NCI-H1694 (cell line): ENCODE measurements around the gene SPOUT1.

Experiments used
- DNase-seq: peaks from one replicate; lab custom pipeline; 2025; lab: John Stamatoyannopoulos, UW

Gene SPOUT1

GRCh38 chr9:128771745-128772519 is 57.7 kb downstream of the SPOUT1 start, which contains the start of gene ZER1:
ZER1 (minus strand) TSS chr9:128771927; CDS start chr9:128755565, 16,362 bp downstream.
- DNase-seq, result peak; percentile 51

- DNase-seq, result no peak
Measured at GRCh38 chr9:128771094-128771721, 58.4 kb downstream of the SPOUT1 start.

- no peak for DNase-seq
Measured at GRCh38 chr9:128770286-128771030, 59.1 kb downstream of the SPOUT1 start.
